ENCODE data around the gene CYP19A1.

The CYP19A1 gene

DNA sequence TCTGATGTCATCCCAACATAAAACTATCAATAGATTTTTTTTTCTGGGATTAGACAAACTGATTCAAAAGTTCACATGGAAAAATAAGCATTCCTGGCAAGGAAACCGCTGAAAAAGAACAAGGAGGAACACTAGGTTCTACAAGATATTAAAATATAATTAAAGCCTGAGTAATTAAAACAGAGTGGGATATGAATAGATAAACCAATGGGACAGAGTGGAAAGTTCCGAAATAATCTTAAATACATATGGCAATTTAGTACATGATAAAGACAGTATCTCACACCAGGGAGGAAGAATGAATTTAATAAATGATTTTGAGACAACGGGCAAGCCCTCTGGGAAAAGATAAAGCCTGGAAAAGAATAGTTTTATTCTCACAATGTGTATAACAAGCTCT, 7.7 kb upstream of the CYP19A1 start:
- Mint-ChIP-seq H3K4me3 (no peak overlapping the region), H3K36me3 (no peaks in the 10 kb centered on the region), H3K4me1 (ENCODE audit: low read depth) (no peaks in the 10 kb centered on the region), H3K27ac (no peak overlapping the region), H3K9me3 (ENCODE audit: low read depth) (no peaks in the 10 kb centered on the region), H3K27me3 (peaks cover 4% of the 10 kb centered on the region)

DNA sequence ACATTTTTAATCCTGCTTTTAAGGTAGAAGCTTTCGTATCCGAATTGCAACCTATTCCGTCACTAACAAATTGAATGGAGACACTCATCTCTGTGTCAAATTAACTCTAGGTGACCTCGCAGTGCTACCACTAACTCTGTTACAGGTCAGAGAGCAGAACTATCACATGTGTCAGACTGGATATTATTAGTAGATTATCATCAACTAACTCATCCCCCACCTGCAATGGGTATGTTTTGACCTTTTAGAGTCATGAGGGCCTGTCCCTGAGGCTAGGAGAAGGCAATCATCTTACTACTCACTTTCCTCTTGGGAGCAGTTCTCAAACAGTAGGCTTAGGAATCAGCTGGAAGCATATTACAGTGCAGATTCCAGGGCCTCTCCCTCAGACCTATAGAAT, 5.1 kb upstream of the CYP19A1 start:
- Mint-ChIP-seq H3K27me3 (peaks cover 4% of the 10 kb centered on the region), H3K36me3 (no peaks in the 10 kb centered on the region), H3K9me3 (ENCODE audit: low read depth) (no peaks in the 10 kb centered on the region), H3K27ac (no peak overlapping the region), H3K4me1 (ENCODE audit: low read depth) (no peaks in the 10 kb centered on the region), H3K4me3 (no peak overlapping the region)

GRCh38 chr15:51342227-51342999, 4.0 kb upstream of the CYP19A1 start:
- Mint-ChIP-seq H3K27ac (no peak overlapping the region), H3K36me3 (no peaks in the 10 kb centered on the region), H3K9me3 (ENCODE audit: low read depth) (no peaks in the 10 kb centered on the region), H3K4me3 (no peak overlapping the region), H3K27me3 (peaks cover 4% of the 10 kb centered on the region), H3K4me1 (ENCODE audit: low read depth) (no peaks in the 10 kb centered on the region)

- H3K4me3 Mint-ChIP-seq, result no peak within 1 kb of the TSS
- H3K4me1 Mint-ChIP-seq (ENCODE audit: low read depth), result no peaks in the 10 kb centered on the region
- peaks cover 4% of the 10 kb centered on the region for H3K27me3 Mint-ChIP-seq
- H3K36me3 Mint-ChIP-seq, result no peaks in the 10 kb centered on the region
- H3K27ac Mint-ChIP-seq, result no peak within 1 kb of the TSS
- H3K9me3 Mint-ChIP-seq (ENCODE audit: low read depth), result no peaks in the 10 kb centered on the region
These were observed 3.2 kb upstream of the CYP19A1 start, which contains the start of gene GLDN for GRCh38 chr15:51341366-51342226. TSS of gene GLDN (plus strand) at chr15:51341655. CDS start at chr15:51341685, 30 bp downstream.

DNA sequence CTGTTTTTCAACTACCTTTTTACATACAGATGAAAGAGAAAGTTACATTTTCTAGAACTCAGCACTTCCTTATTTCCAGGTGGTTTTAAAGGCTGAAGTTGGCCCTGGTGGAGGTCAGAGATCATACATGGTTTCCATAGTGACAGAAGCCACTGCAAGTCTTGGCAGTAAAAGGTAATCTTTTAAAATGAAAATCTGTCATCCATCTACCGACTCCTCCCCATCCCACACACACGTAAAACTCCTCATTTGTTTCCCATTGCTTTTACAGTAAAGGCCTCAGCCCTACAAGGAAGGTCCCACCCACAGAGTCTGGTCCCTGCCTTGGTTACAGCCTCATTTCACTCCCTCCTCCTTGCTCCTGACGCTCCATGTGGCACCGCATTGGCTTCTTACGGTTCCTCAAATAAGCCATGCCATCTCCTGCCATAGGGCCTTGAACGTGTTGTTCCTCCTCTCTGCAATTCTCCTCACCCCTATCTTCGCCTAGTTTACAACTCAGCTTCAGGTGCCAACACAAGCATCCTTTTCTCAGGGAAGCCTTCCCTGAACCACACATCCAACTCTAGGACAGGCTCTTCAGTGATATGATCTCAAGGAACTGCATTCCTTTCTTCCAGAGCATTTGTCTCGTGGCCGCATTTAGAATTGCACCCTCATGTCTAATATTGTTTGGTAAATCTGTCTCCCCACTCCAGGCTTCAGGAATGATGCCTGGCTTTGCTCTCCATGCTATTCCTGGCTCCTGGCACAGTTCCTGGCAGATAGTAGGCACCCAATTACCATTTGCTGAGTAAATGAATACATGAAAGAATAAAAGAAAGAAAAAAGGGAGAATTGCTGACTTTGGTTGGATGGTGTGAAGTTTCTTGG, 2.6 kb downstream of the CYP19A1 start:
- Mint-ChIP-seq H3K27ac (no peak overlapping the region), H3K36me3 (no peaks in the 10 kb centered on the region), H3K27me3 (peaks cover 2% of the 10 kb centered on the region), H3K4me3 (no peak overlapping the region), H3K9me3 (ENCODE audit: low read depth) (no peaks in the 10 kb centered on the region), H3K4me1 (ENCODE audit: low read depth) (no peaks in the 10 kb centered on the region)

GRCh38 chr15:51335087-51335486, 3.3 kb downstream of the CYP19A1 start:
- Mint-ChIP-seq H3K27ac (no peak overlapping the region), H3K4me1 (ENCODE audit: low read depth) (no peaks in the 10 kb centered on the region), H3K4me3 (no peak overlapping the region), H3K36me3 (no peaks in the 10 kb centered on the region), H3K27me3 (peaks cover 2% of the 10 kb centered on the region), H3K9me3 (ENCODE audit: low read depth) (no peaks in the 10 kb centered on the region)

DNA sequence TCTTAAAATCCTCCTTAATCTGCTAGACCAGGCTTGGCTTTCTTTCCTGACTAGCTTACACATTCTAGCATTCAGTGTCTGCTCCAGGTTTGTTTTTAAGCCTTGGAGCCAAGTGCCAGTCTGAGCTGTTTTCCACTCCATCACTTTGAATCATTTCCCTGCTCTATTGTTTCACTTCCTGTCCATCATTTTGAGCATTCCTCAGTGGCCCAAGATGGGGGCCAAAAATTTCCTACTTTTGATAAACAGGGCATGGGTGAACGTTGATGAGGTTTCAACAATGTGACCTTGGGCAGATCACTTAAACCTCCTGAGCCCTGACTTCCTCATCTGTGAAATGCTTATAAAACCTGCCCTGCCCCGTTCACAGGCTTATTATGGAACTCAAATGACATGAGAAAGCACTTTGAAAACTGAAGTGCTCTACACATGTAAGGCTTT, 4.4 kb downstream of the CYP19A1 start:
- Mint-ChIP-seq H3K4me3 (no peak overlapping the region), H3K36me3 (no peaks in the 10 kb centered on the region), H3K9me3 (ENCODE audit: low read depth) (no peaks in the 10 kb centered on the region), H3K4me1 (ENCODE audit: low read depth) (no peaks in the 10 kb centered on the region), H3K27me3 (no peaks in the 10 kb centered on the region), H3K27ac (no peak overlapping the region)

- Mint-ChIP-seq H3K36me3 (no peaks in the 10 kb centered on the region), H3K9me3 (ENCODE audit: low read depth) (no peaks in the 10 kb centered on the region), H3K27me3 (no peaks in the 10 kb centered on the region), H3K4me3 (no peak overlapping the region), H3K27ac (no peak overlapping the region), H3K4me1 (ENCODE audit: low read depth) (no peaks in the 10 kb centered on the region)
These were observed 4.8 kb downstream of the CYP19A1 start for GRCh38 chr15:51333571-51333970.

DNA sequence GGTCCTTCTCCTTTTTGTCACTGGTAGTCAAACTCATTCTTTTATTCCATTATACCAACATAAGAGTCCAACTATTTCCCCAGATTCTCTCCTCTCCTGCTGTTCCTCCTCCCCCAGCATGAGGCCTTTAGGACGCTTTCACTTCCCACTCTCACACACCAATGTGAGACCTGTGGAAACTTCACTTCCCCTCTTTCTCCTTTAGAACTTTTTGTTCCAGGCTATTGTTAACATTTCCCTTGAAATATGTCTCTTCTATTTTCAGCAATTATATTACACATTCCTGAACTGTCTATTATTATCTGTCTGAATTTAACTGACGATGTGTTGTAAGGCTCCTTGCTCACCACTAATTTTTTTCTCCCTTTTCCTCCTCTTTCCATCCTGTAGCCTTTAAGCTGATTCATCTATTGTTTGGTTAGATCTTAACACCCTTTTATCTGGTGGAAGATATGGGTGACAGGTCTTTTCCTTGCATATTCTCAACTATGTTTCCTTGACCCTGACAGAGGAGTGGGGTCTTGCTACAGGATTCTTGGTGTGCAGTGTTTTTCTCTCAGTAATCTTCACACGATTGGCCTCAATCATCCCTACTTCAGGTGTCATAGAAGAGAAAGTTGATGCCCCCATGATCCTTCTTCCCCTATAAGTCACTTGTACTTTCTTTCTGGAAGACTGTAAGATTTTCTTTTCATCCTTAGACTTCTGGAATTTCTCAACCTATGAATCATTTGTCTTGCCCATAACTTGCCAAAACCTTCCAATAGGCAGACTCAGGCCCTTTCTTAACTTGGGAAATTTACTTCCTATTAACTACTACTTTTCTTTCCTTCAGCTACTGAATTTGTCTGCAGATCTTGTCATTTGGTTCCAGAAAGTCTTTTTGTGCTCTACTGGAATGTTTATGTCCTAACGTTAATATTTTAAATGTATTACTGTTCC, 5.9 kb downstream of the CYP19A1 start:
- Mint-ChIP-seq H3K36me3 (no peaks in the 10 kb centered on the region), H3K4me3 (no peak overlapping the region), H3K27ac (no peak overlapping the region), H3K9me3 (ENCODE audit: low read depth) (no peaks in the 10 kb centered on the region), H3K27me3 (no peaks in the 10 kb centered on the region), H3K4me1 (ENCODE audit: low read depth) (no peaks in the 10 kb centered on the region)

DNA sequence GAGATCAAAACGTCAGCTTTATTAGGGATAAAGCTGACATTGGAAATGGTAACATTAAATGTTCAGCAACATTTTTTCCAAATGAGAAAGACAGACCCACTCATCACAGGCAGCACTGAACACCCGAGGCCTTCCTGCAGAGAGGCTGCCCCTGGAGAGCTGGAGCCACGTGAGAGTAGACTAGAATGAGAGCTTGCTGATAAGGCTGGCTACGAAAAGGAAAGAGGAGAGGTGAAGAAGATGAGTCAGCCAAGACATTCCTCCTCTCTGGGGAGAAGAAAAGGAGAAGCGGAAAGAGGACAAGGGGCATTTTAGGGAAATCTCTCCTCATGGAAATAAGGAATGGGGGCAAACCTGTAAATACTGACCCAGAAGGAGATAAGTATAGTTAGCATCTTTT, 7.3 kb downstream of the CYP19A1 start:
- no peaks in the 10 kb centered on the region for H3K36me3 Mint-ChIP-seq
- no peak overlapping the region for H3K27ac Mint-ChIP-seq
- H3K4me1 Mint-ChIP-seq (ENCODE audit: low read depth), result no peaks in the 10 kb centered on the region
- H3K4me3 Mint-ChIP-seq, result no peak overlapping the region
- no peaks in the 10 kb centered on the region for H3K27me3 Mint-ChIP-seq
- H3K9me3 Mint-ChIP-seq (ENCODE audit: low read depth), result no peaks in the 10 kb centered on the region

- Mint-ChIP-seq H3K27ac (no peak overlapping the region), H3K9me3 (ENCODE audit: low read depth) (no peaks in the 10 kb centered on the region), H3K36me3 (no peaks in the 10 kb centered on the region), H3K4me1 (ENCODE audit: low read depth) (no peaks in the 10 kb centered on the region), H3K27me3 (no peaks in the 10 kb centered on the region), H3K4me3 (no peak overlapping the region)
These were observed 9.5 kb downstream of the CYP19A1 start for GRCh38 chr15:51328926-51329325.

GRCh38 chr15:51327081-51327480, 11.3 kb downstream of the CYP19A1 start:
- Mint-ChIP-seq H3K4me3 (no peak overlapping the region), H3K9me3 (ENCODE audit: low read depth) (no peaks in the 10 kb centered on the region), H3K36me3 (no peaks in the 10 kb centered on the region), H3K27me3 (no peaks in the 10 kb centered on the region), H3K27ac (no peak overlapping the region), H3K4me1 (ENCODE audit: low read depth) (no peaks in the 10 kb centered on the region)

DNA sequence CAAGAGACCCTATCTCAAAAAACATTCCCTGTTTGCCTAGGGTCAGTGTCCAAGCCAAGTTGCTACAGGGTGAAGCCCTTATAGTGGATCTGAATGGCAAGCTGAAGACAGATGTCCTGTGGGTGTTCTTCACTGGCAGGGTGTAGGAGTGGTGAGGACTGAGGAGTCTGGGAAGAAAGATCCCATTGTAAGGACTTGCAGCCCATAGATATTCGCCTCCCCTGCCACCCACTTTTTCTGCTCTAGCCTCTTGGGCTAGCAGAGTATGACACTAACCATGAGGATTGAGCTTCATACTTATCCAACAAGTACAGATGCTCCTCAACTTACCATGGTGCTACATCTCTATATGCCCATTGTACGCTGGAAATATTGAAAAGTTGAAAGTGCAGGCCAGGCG, 13.2 kb downstream of the CYP19A1 start:
- Mint-ChIP-seq H3K27ac (no peak overlapping the region), H3K9me3 (ENCODE audit: low read depth) (no peaks in the 10 kb centered on the region), H3K4me3 (no peak overlapping the region), H3K27me3 (no peaks in the 10 kb centered on the region), H3K36me3 (no peaks in the 10 kb centered on the region), H3K4me1 (ENCODE audit: low read depth) (no peaks in the 10 kb centered on the region)

- no peak overlapping the region for H3K27ac Mint-ChIP-seq
- peaks cover 3% of the 10 kb centered on the region for H3K27me3 Mint-ChIP-seq
- H3K36me3 Mint-ChIP-seq, result no peaks in the 10 kb centered on the region
- no peaks in the 10 kb centered on the region for H3K9me3 Mint-ChIP-seq (ENCODE audit: low read depth)
- H3K4me1 Mint-ChIP-seq (ENCODE audit: low read depth), result no peaks in the 10 kb centered on the region
- no peak overlapping the region for H3K4me3 Mint-ChIP-seq
These were observed 14.6 kb downstream of the CYP19A1 start for GRCh38 chr15:51323749-51324148.

All from activated naive CD8-positive, alpha-beta T cell (primary cell).